SK-N-SH treated with all-trans-retinoic acid at 6 μM for 48 hours (cell line): ENCODE measurements around the gene PLA2G2F.

Source experiments
- ATAC-seq: fragments of 200-7000 bp; cut with Tn5 transposase; 3 replicates; pipeline ENCODE4 v1.9.1; 2020; ENCODE audit warnings: mild to moderate bottlenecking, moderate library complexity
- ARNTL ChIP-seq: fragments of 450-650 bp; formaldehyde crosslinking; IDR thresholded peaks from 2 replicates; pipeline ENCODE4 v1.5.0; 2020; ENCODE audit warnings: low read depth, mild to moderate bottlenecking, moderate library complexity, borderline replicate concordance
- BACH2 ChIP-seq: fragments of 250-450 bp; sonication (Bioruptor Pico); IDR thresholded peaks from 2 replicates; pipeline ENCODE4 v1.9.0; 2021; ENCODE audit warnings: mild to moderate bottlenecking, borderline replicate concordance
- CREB5 ChIP-seq: fragments of 250-450 bp; sonication (Bioruptor Pico); IDR thresholded peaks from 2 replicates; pipeline ENCODE4 v1.5.1; 2020; ENCODE audit warnings: low read depth, mild to moderate bottlenecking, moderate library complexity
- CSDC2 ChIP-seq: fragments of 250-450 bp; sonication (Bioruptor Pico); IDR thresholded peaks from 2 replicates; pipeline ENCODE4 v1.5.0; 2020; ENCODE audit warnings: mild to moderate bottlenecking, moderate library complexity
- CSRNP3 ChIP-seq: fragments of 250-450 bp; sonication (Bioruptor Pico); IDR thresholded peaks from 2 replicates; pipeline ENCODE4 v1.5.1; 2021; ENCODE audit warnings: mild to moderate bottlenecking, moderate library complexity
- ESRRG ChIP-seq: fragments of 250-450 bp; sonication (Bioruptor Pico); IDR thresholded peaks from 2 replicates; pipeline ENCODE4 v1.6.1; 2021; ENCODE audit warnings: mild to moderate bottlenecking
- GLIS3 ChIP-seq: fragments of 250-450 bp; sonication (Bioruptor Pico); IDR thresholded peaks from 2 replicates; pipeline ENCODE4 v1.5.0; 2020; ENCODE audit warnings: mild to moderate bottlenecking, moderate library complexity
- ISL1 ChIP-seq: fragments of 250-450 bp; sonication (Bioruptor Pico); IDR thresholded peaks from 2 replicates; pipeline ENCODE4 v2.1.2; 2022; ENCODE audit warnings: mild to moderate bottlenecking, moderate library complexity
- OSR1 ChIP-seq: fragments of 250-450 bp; sonication (Bioruptor Pico); IDR thresholded peaks from 2 replicates; pipeline ENCODE4 v1.8.0; 2022; ENCODE audit warnings: moderate library complexity, mild to moderate bottlenecking, inconsistent platforms
- PATZ1 ChIP-seq: fragments of 250-450 bp; sonication (Bioruptor Pico); IDR thresholded peaks from 2 replicates; pipeline ENCODE4 v1.8.0; 2020; ENCODE audit warnings: mild to moderate bottlenecking, moderate library complexity, borderline replicate concordance
- POU6F1 ChIP-seq: fragments of 250-450 bp; sonication (Bioruptor Pico); IDR thresholded peaks from 2 replicates; pipeline ENCODE4 v1.8.0; 2021; ENCODE audit warnings: low read depth, mild to moderate bottlenecking, moderate library complexity, borderline replicate concordance
- PPARA ChIP-seq: fragments of 250-450 bp; sonication (Bioruptor Pico); IDR thresholded peaks from 2 replicates; pipeline ENCODE4 v1.5.0; 2020; ENCODE audit warnings: mild to moderate bottlenecking, borderline replicate concordance
- RARB ChIP-seq: fragments of 250-450 bp; sonication (Bioruptor Pico); IDR thresholded peaks from 2 replicates; pipeline ENCODE4 v1.8.0; 2021; ENCODE audit warnings: mild to moderate bottlenecking, moderate library complexity
- SNAI2 ChIP-seq: fragments of 250-450 bp; sonication (Bioruptor Pico); IDR thresholded peaks from 2 replicates; pipeline ENCODE4 v1.5.0; 2020; ENCODE audit warnings: mild to moderate bottlenecking, moderate library complexity
- TCF4 ChIP-seq: fragments of 250-450 bp; sonication (Bioruptor Pico); IDR thresholded peaks from 2 replicates; pipeline ENCODE4 v1.8.0; 2021; ENCODE audit warnings: mild to moderate bottlenecking, moderate library complexity, borderline replicate concordance
- TOX ChIP-seq: fragments of 250-450 bp; sonication (Bioruptor Pico); IDR thresholded peaks from 2 replicates; pipeline ENCODE4 v1.8.0; 2021; ENCODE audit warnings: mild to moderate bottlenecking, moderate library complexity, borderline replicate concordance
- TSHZ2 ChIP-seq: fragments of 250-450 bp; sonication (Bioruptor Pico); IDR thresholded peaks from 2 replicates; pipeline ENCODE4 v1.5.0; 2020; ENCODE audit warnings: mild to moderate bottlenecking, moderate library complexity
- ZC3H10 ChIP-seq: fragments of 250-450 bp; sonication (Bioruptor Pico); IDR thresholded peaks from 2 replicates; pipeline ENCODE4 v1.5.1; 2021; ENCODE audit warnings: mild to moderate bottlenecking, moderate library complexity
- ZFP3 ChIP-seq: fragments of 250-450 bp; sonication (Bioruptor Pico); IDR thresholded peaks from 2 replicates; pipeline ENCODE4 v1.5.0; 2020; ENCODE audit warnings: mild to moderate bottlenecking, moderate library complexity
- ZFP30 ChIP-seq: fragments of 450-650 bp; formaldehyde crosslinking; IDR thresholded peaks from 2 replicates; pipeline ENCODE4 v1.5.0; 2022; ENCODE audit warnings: mild to moderate bottlenecking, moderate library complexity
- ZNF70 ChIP-seq: fragments of 450-650 bp; formaldehyde crosslinking; IDR thresholded peaks from 2 replicates; pipeline ENCODE4 v1.5.0; 2020; ENCODE audit warnings: mild to moderate bottlenecking, moderate library complexity
- ZNF8 ChIP-seq: fragments of 450-650 bp; formaldehyde crosslinking; IDR thresholded peaks from 2 replicates; pipeline ENCODE4 v1.5.0; 2020; ENCODE audit warnings: mild to moderate bottlenecking, moderate library complexity

The PLA2G2F gene

GRCh38 chr1:20141001-20141400 is 1.9 kb downstream of the PLA2G2F start (continued):
- TF ChIP-seq PATZ1 (CRISPR knock-in tag) = no peak

- ATAC-seq = no peak
- TF ChIP-seq TCF4 (CRISPR knock-in tag) = no peak
- TF ChIP-seq ZNF70 = no peak
- TF ChIP-seq ZC3H10 (CRISPR knock-in tag) = no peak
- TF ChIP-seq CSDC2 = no peak
- TF ChIP-seq TOX (CRISPR knock-in tag) = no peak
- TF ChIP-seq ZNF8 (CRISPR knock-in tag) = no peak
- no peak for TF ChIP-seq ESRRG
- TF ChIP-seq ZFP3 (CRISPR knock-in tag) = no peak
- TF ChIP-seq CREB5 = no peak
- TF ChIP-seq SNAI2 (CRISPR knock-in tag) = no peak
- TF ChIP-seq OSR1 (CRISPR knock-in tag) = no peak
- TF ChIP-seq PATZ1 (CRISPR knock-in tag) = no peak
- no peak for TF ChIP-seq BACH2 (CRISPR knock-in tag)
- no peak for TF ChIP-seq PPARA
- no peak for TF ChIP-seq ARNTL
- no peak for TF ChIP-seq RARB (CRISPR knock-in tag)
- TF ChIP-seq, all 23 proteins: peak for 0
Measured at GRCh38 chr1:20141466-20141865, 2.3 kb downstream of the PLA2G2F start.

- TF ChIP-seq ISL1 (CRISPR knock-in tag) = no peak
- TF ChIP-seq CSDC2 = no peak
- TF ChIP-seq TCF4 (CRISPR knock-in tag) = no peak
- no peak for TF ChIP-seq CSRNP3 (CRISPR knock-in tag)
- TF ChIP-seq PATZ1 (CRISPR knock-in tag) = no peak
- no peak for TF ChIP-seq ZNF8 (CRISPR knock-in tag)
- TF ChIP-seq GLIS3 = no peak
- TF ChIP-seq TSHZ2 (CRISPR knock-in tag) = no peak
- no peak for TF ChIP-seq ZFP3 (CRISPR knock-in tag)
- no peak for TF ChIP-seq POU6F1 (CRISPR knock-in tag)
- no peak for TF ChIP-seq ARNTL
- no peak for TF ChIP-seq BACH2 (CRISPR knock-in tag)
- TF ChIP-seq ZFP30 = no peak
- TF ChIP-seq ESRRG = no peak
- no peak for TF ChIP-seq TOX (CRISPR knock-in tag)
- TF ChIP-seq OSR1 (CRISPR knock-in tag) = no peak
- TF ChIP-seq SNAI2 (CRISPR knock-in tag) = no peak
- TF ChIP-seq CREB5 = no peak
- ATAC-seq = no peak
Measured at GRCh38 chr1:20142001-20142710, 3.0 kb downstream of the PLA2G2F start.
